HG02938 (cell line): ENCODE measurements around the gene KRTAP9-3.
"Not testable (repeated sequence)": the region's sequence is repeated elsewhere in the genome, so short reads cannot be mapped to it uniquely, and the experiment has no call there.

Experiments used
- ATAC-seq: cut with Tn5 transposase; IDR thresholded peaks from one replicate; pipeline ENCODE4 v1.9.1; 2021; ENCODE audit warnings: mild to moderate bottlenecking, moderate library complexity; ENCODE audit not compliant: unreplicated experiment

KRTAP9-3 gene

GRCh38 chr17:41249637-41250240 lies 17.5 kb downstream of the KRTAP9-3 start, which contains the start of gene KRTAP9-4:
Gene KRTAP9-4, plus strand, starts transcription at chr17:41249687. Its CDS starts 34 bp downstream, at chr17:41249721.
- not testable (repeated sequence) for ATAC-seq

- ATAC-seq: no peak
Measured at GRCh38 chr17:41251261-41251660, 19.0 kb downstream of the KRTAP9-3 start.

GRCh38 chr17:41254861-41255260 lies 22.6 kb downstream of the KRTAP9-3 start:
- ATAC-seq: no peak

- not testable (repeated sequence) for ATAC-seq
Measured at GRCh38 chr17:41255381-41256290, 23.4 kb downstream of the KRTAP9-3 start, which contains the start of gene KRTAP9-9. Gene KRTAP9-9, plus strand, starts transcription at chr17:41255384.

- no peak for ATAC-seq
Measured at GRCh38 chr17:41256291-41256685, 24.0 kb downstream of the KRTAP9-3 start.

GRCh38 chr17:41258406-41258805 lies 26.2 kb downstream of the KRTAP9-3 start:
- ATAC-seq: no peak

- no peak for ATAC-seq
Measured at GRCh38 chr17:41263212-41263611, 31.0 kb downstream of the KRTAP9-3 start.

GRCh38 chr17:41264599-41264998 lies 32.4 kb downstream of the KRTAP9-3 start:
- ATAC-seq: no peak

- ATAC-seq: no peak
Measured at GRCh38 chr17:41265078-41265477, 32.8 kb downstream of the KRTAP9-3 start, which contains the start of gene KRTAP9-6. Gene KRTAP9-6, plus strand, starts transcription at chr17:41265378. Its CDS starts 0 bp downstream, at chr17:41265378.

- no peak for ATAC-seq
Measured at GRCh38 chr17:41267711-41268110, 35.5 kb downstream of the KRTAP9-3 start.

- not testable (repeated sequence) for ATAC-seq
Measured at GRCh38 chr17:41271323-41271722, 39.1 kb downstream of the KRTAP9-3 start.

GRCh38 chr17:41271858-41272257 lies 39.6 kb downstream of the KRTAP9-3 start:
- ATAC-seq: no peak

GRCh38 chr17:41275648-41276190 lies 43.5 kb downstream of the KRTAP9-3 start, which contains the start of gene KRTAP9-7:
Gene KRTAP9-7, plus strand, starts transcription at chr17:41275698. Its CDS starts 0 bp downstream, at chr17:41275698.
- not testable (repeated sequence) for ATAC-seq

GRCh38 chr17:41278176-41278955 lies 46.1 kb downstream of the KRTAP9-3 start:
- no peak for ATAC-seq
